GM12874 (cell line): ENCODE measurements around the gene SYCE3.

Experiments used
- TF ChIP-seq, protein P1 (sequence below): IDR thresholded peaks from 2 replicates; pipeline ENCODE4 v1.5.1; 2011; ENCODE audit warnings: low read depth, mild to moderate bottlenecking, control low read depth, low read length, moderate library complexity; ENCODE audit not compliant: insufficient read depth

The SYCE3 gene

DNA sequence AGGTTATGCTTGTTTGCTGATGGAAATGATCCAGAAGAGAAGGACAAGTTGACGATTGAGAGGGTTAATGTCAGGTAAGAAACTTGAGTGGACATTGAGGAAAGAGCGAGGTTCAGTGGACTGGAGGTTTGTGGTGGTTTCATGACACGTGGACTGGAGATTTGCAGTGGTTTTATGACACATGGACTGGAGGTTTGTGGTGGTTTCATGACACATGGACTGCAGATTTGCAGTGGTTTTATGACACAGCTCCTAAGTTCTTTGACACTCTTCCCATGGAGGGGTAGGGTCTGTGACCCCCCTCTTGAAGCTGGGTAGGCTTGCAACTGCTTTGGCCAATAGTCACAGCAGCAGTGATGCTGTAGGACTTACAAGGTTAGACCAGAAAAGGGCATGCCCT, 32.5 kb upstream of the SYCE3 start:
- TF ChIP-seq, protein P1, sequence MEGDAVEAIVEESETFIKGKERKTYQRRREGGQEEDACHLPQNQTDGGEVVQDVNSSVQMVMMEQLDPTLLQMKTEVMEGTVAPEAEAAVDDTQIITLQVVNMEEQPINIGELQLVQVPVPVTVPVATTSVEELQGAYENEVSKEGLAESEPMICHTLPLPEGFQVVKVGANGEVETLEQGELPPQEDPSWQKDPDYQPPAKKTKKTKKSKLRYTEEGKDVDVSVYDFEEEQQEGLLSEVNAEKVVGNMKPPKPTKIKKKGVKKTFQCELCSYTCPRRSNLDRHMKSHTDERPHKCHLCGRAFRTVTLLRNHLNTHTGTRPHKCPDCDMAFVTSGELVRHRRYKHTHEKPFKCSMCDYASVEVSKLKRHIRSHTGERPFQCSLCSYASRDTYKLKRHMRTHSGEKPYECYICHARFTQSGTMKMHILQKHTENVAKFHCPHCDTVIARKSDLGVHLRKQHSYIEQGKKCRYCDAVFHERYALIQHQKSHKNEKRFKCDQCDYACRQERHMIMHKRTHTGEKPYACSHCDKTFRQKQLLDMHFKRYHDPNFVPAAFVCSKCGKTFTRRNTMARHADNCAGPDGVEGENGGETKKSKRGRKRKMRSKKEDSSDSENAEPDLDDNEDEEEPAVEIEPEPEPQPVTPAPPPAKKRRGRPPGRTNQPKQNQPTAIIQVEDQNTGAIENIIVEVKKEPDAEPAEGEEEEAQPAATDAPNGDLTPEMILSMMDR: no peak

DNA sequence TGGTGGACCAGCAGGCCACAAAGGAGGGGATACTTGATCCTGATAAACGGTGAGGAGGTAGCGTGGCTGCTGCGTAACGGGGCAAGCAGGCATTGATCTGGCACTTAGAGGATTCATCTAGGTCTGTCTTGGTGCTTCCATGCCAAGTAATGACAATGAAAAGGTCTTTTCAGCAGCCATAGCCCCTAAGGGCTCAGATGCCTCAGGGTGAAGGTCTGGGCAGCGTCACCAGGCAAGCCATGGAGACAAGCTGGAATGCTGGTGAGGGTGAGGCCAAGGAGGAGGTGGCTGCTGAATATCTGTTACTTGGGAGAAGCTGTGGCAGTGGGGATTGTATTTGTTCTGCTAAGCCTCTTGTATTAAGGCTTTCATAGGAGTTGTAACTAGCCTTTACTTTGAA, 24.7 kb upstream of the SYCE3 start:
- TF ChIP-seq, protein P1: no peak

DNA sequence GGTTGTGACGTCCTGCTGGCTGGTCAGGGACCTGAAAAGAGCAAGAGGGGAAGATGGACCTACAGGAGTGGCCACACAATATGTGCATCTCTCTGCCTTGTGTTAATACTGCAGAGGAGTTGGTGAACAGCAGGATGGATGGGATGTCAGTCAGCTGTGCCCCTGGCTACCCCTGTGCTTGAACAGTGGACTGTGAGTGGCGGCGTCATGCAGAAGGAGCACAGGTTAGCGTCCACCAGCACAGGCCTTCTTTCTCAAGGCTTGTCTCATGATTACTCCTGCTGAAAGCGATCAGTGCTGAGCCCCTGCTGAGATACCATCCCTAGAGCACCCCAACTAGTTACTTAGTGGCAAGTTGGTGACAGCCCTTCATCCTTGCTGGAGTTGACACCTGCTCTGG, 23.7 kb upstream of the SYCE3 start:
- TF ChIP-seq, protein P1: no peak

DNA sequence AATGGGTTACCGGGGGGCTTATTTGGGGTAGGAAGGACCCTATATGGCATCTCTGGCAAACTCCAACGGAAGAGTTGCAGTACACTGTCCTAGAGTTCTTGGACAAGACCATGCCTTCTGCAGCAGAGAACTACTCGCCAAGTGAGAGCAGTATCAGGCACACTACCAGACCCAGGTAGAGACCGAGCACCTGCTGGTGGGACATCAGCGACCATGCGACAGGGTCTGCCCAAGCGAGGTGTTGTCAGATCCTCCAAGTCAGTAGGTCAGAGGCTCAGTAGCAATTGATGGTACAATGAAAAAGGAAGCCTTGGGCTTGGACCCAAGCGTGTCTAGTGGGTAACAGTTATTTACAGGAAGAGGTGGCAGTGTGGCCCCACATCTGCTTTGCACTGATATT, 23.1 kb upstream of the SYCE3 start:
- TF ChIP-seq, protein P1: no peak

DNA sequence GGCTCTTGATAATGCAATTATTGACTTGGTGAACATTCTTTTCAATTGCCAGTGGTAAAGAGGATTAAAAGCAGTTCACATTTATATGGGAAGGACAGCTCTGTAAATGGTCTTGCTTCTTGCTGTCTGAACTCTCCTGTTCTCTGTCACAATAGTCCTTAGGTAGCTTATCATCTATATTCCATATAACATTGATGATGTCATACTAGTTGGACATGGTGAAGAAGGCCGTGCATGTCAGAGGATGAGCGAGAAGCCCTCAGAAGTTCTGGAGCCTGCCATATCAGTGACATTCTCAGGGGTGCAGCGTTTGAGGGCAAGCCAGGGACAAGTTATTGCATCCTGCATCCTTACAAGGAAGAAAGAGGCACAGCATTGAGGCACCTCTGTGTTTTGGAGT, 22.5 kb upstream of the SYCE3 start:
- TF ChIP-seq, protein P1: no peak

DNA sequence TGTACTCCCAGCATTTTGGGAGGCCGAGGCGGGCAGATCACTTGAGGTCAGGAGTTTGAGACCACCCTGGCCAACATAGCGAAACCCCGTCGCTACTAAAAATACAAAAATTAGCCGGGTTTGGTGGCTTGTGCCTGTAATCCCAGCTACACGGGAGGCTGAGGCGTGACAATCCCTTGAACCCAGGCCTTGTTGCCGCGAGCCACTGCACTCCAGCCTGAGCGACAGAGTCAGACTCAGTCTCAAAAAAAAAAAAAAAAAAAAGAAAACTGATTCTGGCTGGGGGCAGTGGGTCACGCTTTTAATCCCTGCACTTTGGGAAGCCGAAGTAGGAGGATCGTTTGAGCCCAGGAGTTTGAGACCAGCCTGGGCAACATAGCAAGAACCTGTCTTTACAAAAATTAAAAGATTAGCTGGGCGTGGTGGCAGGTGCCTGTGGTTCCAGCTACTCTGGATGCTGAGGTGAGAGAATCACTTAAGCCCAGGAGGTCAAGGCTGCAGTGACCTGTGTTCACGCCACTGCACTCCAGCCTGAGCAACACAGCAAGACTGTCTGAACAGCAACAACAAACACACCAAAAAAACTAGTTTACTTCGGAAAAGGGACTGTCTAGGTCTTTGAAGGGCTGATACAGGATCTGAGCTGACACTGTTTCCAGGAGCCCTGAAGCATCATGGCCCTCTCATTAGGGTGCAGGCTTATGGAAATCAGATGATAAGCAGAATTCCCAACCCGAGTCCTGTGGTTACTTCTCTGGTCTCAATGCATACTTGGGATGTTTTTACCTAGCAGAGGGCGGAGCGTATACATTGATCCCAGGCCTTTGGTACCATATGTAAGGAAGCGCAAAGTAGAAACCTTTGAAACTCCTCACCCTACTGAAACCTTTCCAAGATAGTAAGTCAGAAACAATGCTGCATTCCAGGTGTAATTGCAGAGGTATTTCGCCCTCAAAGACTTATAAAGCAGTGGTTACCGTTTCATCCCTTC, 21.7 kb upstream of the SYCE3 start:
- TF ChIP-seq, protein P1: no peak

DNA sequence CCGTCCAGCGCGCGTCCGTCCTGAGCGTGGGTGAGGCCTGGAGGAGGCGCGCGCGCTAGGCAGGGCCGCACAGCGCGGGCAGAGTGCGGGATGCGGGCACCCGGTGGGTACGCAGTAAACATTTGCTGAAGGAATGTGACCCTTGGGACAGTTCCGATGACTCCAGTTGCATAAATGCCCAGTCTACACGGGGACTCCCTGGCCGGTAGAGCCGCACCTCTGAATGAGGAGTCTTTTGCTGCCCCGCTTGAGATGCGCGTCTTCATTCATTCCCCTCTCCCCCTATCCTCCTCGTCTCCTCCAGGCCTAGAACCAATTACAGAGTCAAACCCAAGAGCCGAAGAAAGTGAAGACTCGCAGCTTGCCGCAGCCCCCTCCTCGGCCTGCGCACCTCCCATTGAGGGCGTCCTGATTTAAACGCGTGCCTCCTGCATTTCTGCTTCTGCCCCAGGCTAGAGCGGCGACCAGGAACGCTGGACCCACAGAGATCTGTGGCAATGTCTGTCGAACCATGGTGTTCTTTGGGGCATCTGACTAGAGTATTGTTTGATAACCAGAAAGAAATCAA, 20.7 kb upstream of the SYCE3 start:
- TF ChIP-seq, protein P1: peak; percentile 22; the same call in 1 of the 2 replicates
